AG04450 (cell line): ENCODE data around the gene SMIM41. TPM values are rescaled to one million over a fixed set of nuclear protein-coding genes. Genes with fewer than 3 reads are reported as not detected.

Experiments
- CTCF ChIA-PET: fragments of 300-600, 350-600 bp; formaldehyde crosslinking; extraction: SDS; loops from one replicate; lab custom pipeline; 2022; ENCODE audit warnings: antibody characterized with exemption, inconsistent platforms; lab: Charles Lee
- POLR2A ChIA-PET: fragments of 350-600 bp; formaldehyde crosslinking; extraction: SDS; loops from one replicate; lab custom pipeline; 2021; ENCODE audit warnings: antibody characterized with exemption, inconsistent platforms; lab: Yijun Ruan, JAX
- DNase-seq: peaks from one replicate; pipeline ENCODE4 v3.0.0-alpha.2; 2011; ENCODE audit warnings: low read depth, low spot score
- H3K27ac ChIP-seq: one replicate; pipeline ENCODE4 v1.5.1; 2012; ENCODE audit warnings: low read depth, low read length, control low read depth
- H3K27me3 ChIP-seq: one replicate; pipeline ENCODE4 v1.6.0; 2012; ENCODE audit warnings: low read length; ENCODE audit not compliant: control insufficient read depth, insufficient read depth
- H3K4me3 ChIP-seq: 2 replicates; pipeline ENCODE4 v1.5.1; 2011; ENCODE audit warnings: mild to moderate bottlenecking, low read depth, low read length, control low read depth
- H3K9me3 ChIP-seq: 2 replicates; pipeline ENCODE4 v1.5.1; 2012; ENCODE audit warnings: low read length; ENCODE audit not compliant: control insufficient read depth, insufficient read depth
- CTCF ChIP-seq: IDR thresholded peaks from 2 replicates; pipeline ENCODE4 v1.5.1; 2011; ENCODE audit warnings: low read depth, low read length, control low read depth, inconsistent platforms
- polyA plus RNA-seq: library from polyadenylated mRNA; depleted of rRNA; stranded (reverse); fragments of >200 nt; gene quantifications from 2 replicates; pipeline ENCODE4 v1.2.3, GENCODE V29; 2011

Gene SMIM41
- polyA plus RNA-seq, 1 experiment = not detected

GRCh38 chr12:52084491-52085231, 5.2 kb downstream of the SMIM41 start:
- no peaks in the 10 kb centered on the region; the same call in 1 of the 2 replicates for H3K9me3 ChIP-seq
- ChIA-PET CTCF (interaction anchor here (0.6 to 31.7 kb wide), 11 partner anchors 21 to 795 kb away, joined by 3 to 624 read pairs (median 4); partner anchors contain the start of gene NR4A1), POLR2A (interaction anchor here (0.7 kb wide), 1 partner anchor 1587 kb away, joined by 4 read pairs; no protein-coding TSS in a partner anchor)
- H3K4me3 ChIP-seq = no peak overlapping the region
- no peak for DNase-seq
- peaks cover 8% of the 10 kb centered on the region for H3K27me3 ChIP-seq
- TF ChIP-seq CTCF = no peak
- H3K27ac ChIP-seq = no peak overlapping the region

GRCh38 chr12:52085682-52086180, 6.2 kb downstream of the SMIM41 start:
- no peak overlapping the region for H3K27ac ChIP-seq
- POLR2A ChIA-PET = no interaction called here
- H3K4me3 ChIP-seq = no peak overlapping the region
- H3K27me3 ChIP-seq = peaks cover 16% of the 10 kb centered on the region
- DNase-seq = no peak
- CTCF ChIA-PET = interaction anchor here (0.8 to 31.7 kb wide), 3 partner anchors 22 to 81 kb away, joined by 3 to 624 read pairs (median 4); no protein-coding TSS in a partner anchor
- no peak for TF ChIP-seq CTCF
- no peaks in the 10 kb centered on the region; the same call in 1 of the 2 replicates for H3K9me3 ChIP-seq

- ChIA-PET POLR2A (interaction anchor here (0.6 kb wide), 1 partner anchor 35 kb away, joined by 5 read pairs; no protein-coding TSS in a partner anchor), CTCF (interaction anchor here (0.8 to 31.7 kb wide), 2 partner anchors 60 to 82 kb away, joined by 3 to 624 read pairs; no protein-coding TSS in a partner anchor)
- H3K4me3 ChIP-seq = no peak overlapping the region
- H3K9me3 ChIP-seq = no peaks in the 10 kb centered on the region; the same call in 1 of the 2 replicates
- no peak overlapping the region for H3K27ac ChIP-seq
- TF ChIP-seq CTCF = no peak
- DNase-seq = no peak
- H3K27me3 ChIP-seq = peaks cover 22% of the 10 kb centered on the region
Measured at GRCh38 chr12:52086366-52086765, 6.9 kb downstream of the SMIM41 start.

GRCh38 chr12:52086944-52087835, 7.7 kb downstream of the SMIM41 start:
- Histone ChIP-seq H3K27ac (no peak overlapping the region), H3K4me3 (no peak overlapping the region), H3K9me3 (no peaks in the 10 kb centered on the region), H3K27me3 (peaks cover 28% of the 10 kb centered on the region)
- CTCF ChIA-PET = interaction anchor here (31.7 kb wide), 1 partner anchor 60 kb away, joined by 624 read pairs; no protein-coding TSS in a partner anchor
- POLR2A ChIA-PET = interaction anchor here (0.6 kb wide), 1 partner anchor 35 kb away, joined by 5 read pairs; no protein-coding TSS in a partner anchor
- TF ChIP-seq CTCF = no peak
- no peak for DNase-seq
